Kidney (tissue), 14 donors: ENCODE measurements around the gene CPT1A. TPM values are rescaled to one million over a fixed set of nuclear protein-coding genes. Genes with fewer than 3 reads are reported as not detected.
A peak's percentile ranks its signal among the peaks of the same experiment; 100 is the strongest.

Experiments
- DNase-seq, 5 donors: peaks; one replicate each; pipeline ENCODE4 v3.0.0-alpha.2; 2013 to 2020
- FAIRE-seq: peaks from 2 replicates; lab custom pipeline; 2012; peaks lifted over from hg19 to GRCh38; lab: Jason Lieb, UNC
- H3K27ac ChIP-seq, 2 donors: one replicate each; pipeline ENCODE4 v1.7.0; 2013; ENCODE audit warnings: low read depth in 2 of 2, low read length in 2 of 2, inconsistent platforms in 1 of 2
- H3K27me3 ChIP-seq: one replicate; pipeline ENCODE4 v1.7.1; 2013; ENCODE audit warnings: low read length, inconsistent platforms; ENCODE audit not compliant: control insufficient read depth, insufficient read depth
- H3K36me3 ChIP-seq, 3 donors: one replicate each; pipeline versions ENCODE4 v1.7.0 to v1.7.1; 2013; ENCODE audit warnings: low read length in 3 of 3, control low read depth in 1 of 3, inconsistent platforms in 1 of 3; ENCODE audit not compliant: insufficient read depth in 3 of 3, control insufficient read depth in 2 of 3
- H3K4me1 ChIP-seq, 3 donors: one replicate each; pipeline versions ENCODE4 v1.7.0 to v1.7.1; 2013; ENCODE audit warnings: low read length in 3 of 3, inconsistent platforms in 1 of 3, low read depth in 1 of 3; ENCODE audit not compliant: control insufficient read depth in 2 of 3, insufficient read depth in 2 of 3
- H3K4me3 ChIP-seq, 3 donors: one replicate each; pipeline versions ENCODE4 v1.7.0 to v1.8.1; 2013; ENCODE audit warnings: low read length in 3 of 3, control low read depth in 1 of 3, inconsistent platforms in 1 of 3
- H3K9ac ChIP-seq, 3 donors: one replicate each; pipeline versions ENCODE4 v1.7.0 to v1.7.1; 2013; ENCODE audit warnings: low read length in 3 of 3, control low read depth in 1 of 3, inconsistent platforms in 1 of 3
- H3K9me3 ChIP-seq, 3 donors: one replicate each; pipeline versions ENCODE4 v1.7.0 to v1.7.1; 2013; ENCODE audit warnings: low read length in 3 of 3, control low read depth in 1 of 3, inconsistent platforms in 1 of 3; ENCODE audit not compliant: control insufficient read depth in 2 of 3, insufficient read depth in 1 of 3
- intact Hi-C: fragments of 100-400 bp; cut with DNase I; formaldehyde crosslinking; loops from one replicate; pipeline ENCODE4 v1.11.1; 2022
- polyA plus RNA-seq: library from polyadenylated mRNA; stranded (reverse); fragments of 350-450 nt; fragmentation: Illumina TruSeq; extraction: RNeasy Lipid Tissue Mini Kit (QIAGEN cat#74804); gene quantifications from one replicate; pipeline ENCODE4 v1.2.3, GENCODE V29; 2014; ENCODE audit warnings: low read depth, low replicate concordance; ENCODE audit not compliant: insufficient read depth
- total RNA-seq: library from RNA; stranded (reverse); fragmentation: NEBNext Ultra II Directional; extraction: Animal tissue kit (Norgen Biotek cat#: 25700); gene quantifications from one replicate; pipeline ENCODE4 v1.2.1, GENCODE V29; 2021
- TF ChIP-seq, protein P1 (sequence below): IDR thresholded peaks from 3 replicates; pipeline ENCODE4 v1.5.1; 2012; ENCODE audit warnings: mild to moderate bottlenecking, moderate library complexity, borderline replicate concordance; ENCODE audit not compliant: insufficient read depth; ENCODE audit errors: extremely low read depth
- donor health status: control.
- donor health status: control.
- donor health status: control.
- donor health status: control.
- donor health status: control.
- donor health status: DM: yes; HTN: yes; CAD: no.
- donor health status: Normal renal cell carcinoma (clear cell type).

The CPT1A gene
- total and polyA plus RNA-seq, 2 donors from 2014 or later, result 51.3 to 61.5 TPM

GRCh38 chr11:68751004-68751325 is 90.8 kb downstream of the CPT1A start:
- TF ChIP-seq, protein P1, sequence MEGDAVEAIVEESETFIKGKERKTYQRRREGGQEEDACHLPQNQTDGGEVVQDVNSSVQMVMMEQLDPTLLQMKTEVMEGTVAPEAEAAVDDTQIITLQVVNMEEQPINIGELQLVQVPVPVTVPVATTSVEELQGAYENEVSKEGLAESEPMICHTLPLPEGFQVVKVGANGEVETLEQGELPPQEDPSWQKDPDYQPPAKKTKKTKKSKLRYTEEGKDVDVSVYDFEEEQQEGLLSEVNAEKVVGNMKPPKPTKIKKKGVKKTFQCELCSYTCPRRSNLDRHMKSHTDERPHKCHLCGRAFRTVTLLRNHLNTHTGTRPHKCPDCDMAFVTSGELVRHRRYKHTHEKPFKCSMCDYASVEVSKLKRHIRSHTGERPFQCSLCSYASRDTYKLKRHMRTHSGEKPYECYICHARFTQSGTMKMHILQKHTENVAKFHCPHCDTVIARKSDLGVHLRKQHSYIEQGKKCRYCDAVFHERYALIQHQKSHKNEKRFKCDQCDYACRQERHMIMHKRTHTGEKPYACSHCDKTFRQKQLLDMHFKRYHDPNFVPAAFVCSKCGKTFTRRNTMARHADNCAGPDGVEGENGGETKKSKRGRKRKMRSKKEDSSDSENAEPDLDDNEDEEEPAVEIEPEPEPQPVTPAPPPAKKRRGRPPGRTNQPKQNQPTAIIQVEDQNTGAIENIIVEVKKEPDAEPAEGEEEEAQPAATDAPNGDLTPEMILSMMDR, result no peak
- peaks cover 0 to 6% (median 0%) of the 10 kb centered on the region in 3 donors for H3K4me1 ChIP-seq
- peaks cover 0 to 9% (median 0%) of the 10 kb centered on the region in 3 donors for H3K36me3 ChIP-seq
- H3K4me3 ChIP-seq, result no peak overlapping the region
- no peak overlapping the region for H3K9ac ChIP-seq
- FAIRE-seq (no peak), DNase-seq (peak in 2 of 5 donors; percentile 67 to 75)
- intact Hi-C loops, result no loop called here
- H3K9me3 ChIP-seq, result no peaks in the 10 kb centered on the region
- no peaks in the 10 kb centered on the region for H3K27me3 ChIP-seq
- H3K27ac ChIP-seq, result no peak overlapping the region

DNA sequence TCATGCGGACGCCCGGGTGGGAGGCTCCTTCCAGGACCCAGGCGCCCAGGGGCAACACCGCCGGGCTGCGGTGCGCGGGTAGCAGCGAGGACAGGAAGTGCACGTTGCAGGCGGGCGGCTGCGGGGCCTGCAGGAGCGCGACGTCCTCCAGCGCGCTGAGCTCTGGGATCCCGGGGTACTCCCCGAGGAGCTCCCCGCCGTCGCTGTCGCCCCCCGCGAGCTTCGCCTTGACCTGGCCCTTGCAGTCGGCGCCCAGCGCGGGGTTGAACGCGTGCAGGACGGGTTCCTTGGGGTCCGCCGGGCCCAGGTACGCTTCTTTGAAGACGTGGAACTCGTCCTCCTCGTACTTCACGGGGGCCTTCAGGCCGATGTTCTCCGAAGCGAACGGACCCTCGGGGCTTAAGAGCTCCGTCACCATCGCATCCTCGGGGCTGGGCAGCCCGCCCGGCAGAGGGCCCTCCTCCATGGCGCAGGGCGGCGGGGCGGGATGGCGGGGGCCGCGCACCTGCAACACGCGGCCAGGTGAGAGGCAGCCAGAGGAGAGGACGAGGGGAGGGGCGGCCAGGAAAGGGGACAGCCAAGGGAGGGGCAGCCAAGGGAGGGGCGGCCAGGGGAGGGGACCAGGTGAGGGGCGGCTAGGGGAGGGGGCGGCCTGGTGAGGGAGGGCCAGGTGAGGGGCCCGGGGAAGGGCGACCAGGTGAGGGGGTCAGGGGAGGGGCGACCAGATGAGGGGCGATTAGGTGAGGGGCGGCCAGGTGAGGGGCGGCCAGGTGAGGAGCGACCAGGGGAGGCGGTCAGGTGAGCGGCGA is 91.3 kb downstream of the CPT1A start:
- Histone ChIP-seq H3K36me3 (peaks cover 0 to 9% (median 0%) of the 10 kb centered on the region in 3 donors), H3K27ac (no peak overlapping the region), H3K27me3 (no peaks in the 10 kb centered on the region), H3K4me3 (no peak overlapping the region), H3K9ac (no peak overlapping the region), H3K4me1 (peaks cover 0 to 6% (median 0%) of the 10 kb centered on the region in 3 donors), H3K9me3 (no peaks in the 10 kb centered on the region)
- DNase-seq (peak; percentile 33 to 88 (median 60)), FAIRE-seq (no peak)
- intact Hi-C loops, result no loop called here
- TF ChIP-seq, protein P1, result no peak

GRCh38 chr11:68749229-68750123 is 92.2 kb downstream of the CPT1A start:
- H3K4me1 ChIP-seq, result peaks cover 0 to 6% (median 0%) of the 10 kb centered on the region in 3 donors
- H3K27me3 ChIP-seq, result no peaks in the 10 kb centered on the region
- DNase-seq (peak in 2 of 5 donors; percentile 37 to 64), FAIRE-seq (no peak)
- TF ChIP-seq, protein P1, result no peak
- no peak overlapping the region for H3K4me3 ChIP-seq
- no peak overlapping the region for H3K27ac ChIP-seq
- H3K9ac ChIP-seq, result no peak overlapping the region
- intact Hi-C loops, result no loop called here
- H3K36me3 ChIP-seq, result peaks cover 0 to 5% (median 0%) of the 10 kb centered on the region in 3 donors
- H3K9me3 ChIP-seq, result no peaks in the 10 kb centered on the region
